Measurements from ENCODE around the gene PGAM5. TPM values are rescaled to one million over a fixed set of nuclear protein-coding genes. Genes with fewer than 3 reads are reported as not detected.

Gene PGAM5
- total and polyA plus RNA-seq, 10 of the 15 experiments (the other 5 are each of a cell fraction or from before 2014, with no cell fraction given) = 8.2 to 90.9 (median 45.3) TPM

DNA sequence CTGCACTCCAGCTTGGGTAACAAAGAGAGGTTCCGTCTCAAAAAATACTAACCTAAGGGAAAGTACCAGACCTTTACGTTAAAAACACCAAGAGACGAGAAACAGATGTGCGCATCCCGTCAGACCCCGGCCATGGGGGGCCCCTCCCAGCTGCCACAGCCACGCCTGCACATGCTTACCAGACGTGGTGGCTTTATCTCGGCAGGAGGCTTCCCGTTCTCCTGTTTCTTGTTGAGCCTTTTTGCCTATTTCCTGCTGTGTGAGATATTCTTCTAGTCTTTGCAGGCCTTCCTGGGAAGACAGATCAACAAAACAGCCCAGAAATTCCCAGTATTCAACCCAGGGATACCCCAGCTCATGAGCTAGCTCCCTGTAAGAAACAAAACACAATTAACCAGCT is 23.6 kb downstream of the PGAM5 start:
- POLR2A ChIA-PET = no interaction called here
- no peaks in the 10 kb centered on the region for H3K4me1 ChIP-seq (ENCODE audit: control insufficient read depth, insufficient read depth, low read length)
- H2AFZ ChIP-seq (ENCODE audit: control insufficient read depth, low read depth, low read length) = no peak overlapping the region
- no peak overlapping the region for H3K4me2 ChIP-seq (ENCODE audit: control insufficient read depth, insufficient read depth)
- no peaks in the 10 kb centered on the region for H4K20me1 ChIP-seq (ENCODE audit: control insufficient read depth, insufficient read depth)
- in situ Hi-C loops (cut with MboI) = no loop called here
- H3K27me3 ChIP-seq (replicated peaks in 1 of 2; ENCODE audit: control insufficient read depth in 2 of 2, insufficient read depth in 2 of 2, low read length in 1 of 2) = no peaks in the 10 kb centered on the region
- intact Hi-C loops (cut with micrococcal nuclease; ENCODE audit: unreplicated experiment) = no loop called here
- CTCF ChIA-PET = no interaction called here
- RAD21 ChIA-PET (ENCODE audit: unreplicated experiment) = no interaction called here
- no peak overlapping the region for H3K4me3 ChIP-seq
- no peaks in the 10 kb centered on the region for H3K9me3 ChIP-seq (replicated peaks; ENCODE audit: control insufficient read depth, insufficient read depth, low read length)
- no peaks in the 10 kb centered on the region for H3K79me2 ChIP-seq (ENCODE audit: control insufficient read depth, insufficient read depth, low read length)
- DNase-seq (ENCODE audit: low read depth, low spot score) (no peak), ATAC-seq (no peak), FAIRE-seq (no peak)
- H3K36me3 ChIP-seq (ENCODE audit: control insufficient read depth in 2 of 2, insufficient read depth in 2 of 2, low read length in 1 of 2) = peaks cover 29 to 33% of the 10 kb centered on the region in 2 experiments
- SMC1A ChIA-PET (ENCODE audit: uncharacterized antibody, unreplicated experiment) = no interaction called here
- TF ChIP-seq MEF2B (IDR thresholded peaks at IDR 0.05; ENCODE audit: partially characterized antibody, poor library complexity, severe bottlenecking) = no peak
- no peak for TF ChIP-seq RELA (IDR thresholded peaks at IDR 0.05; ENCODE audit: borderline replicate concordance, partially characterized antibody)
- no peak for TF ChIP-seq JUND (IDR thresholded peaks at IDR 0.05; ENCODE audit: low read depth, low read length)
- TF ChIP-seq, protein P1, sequence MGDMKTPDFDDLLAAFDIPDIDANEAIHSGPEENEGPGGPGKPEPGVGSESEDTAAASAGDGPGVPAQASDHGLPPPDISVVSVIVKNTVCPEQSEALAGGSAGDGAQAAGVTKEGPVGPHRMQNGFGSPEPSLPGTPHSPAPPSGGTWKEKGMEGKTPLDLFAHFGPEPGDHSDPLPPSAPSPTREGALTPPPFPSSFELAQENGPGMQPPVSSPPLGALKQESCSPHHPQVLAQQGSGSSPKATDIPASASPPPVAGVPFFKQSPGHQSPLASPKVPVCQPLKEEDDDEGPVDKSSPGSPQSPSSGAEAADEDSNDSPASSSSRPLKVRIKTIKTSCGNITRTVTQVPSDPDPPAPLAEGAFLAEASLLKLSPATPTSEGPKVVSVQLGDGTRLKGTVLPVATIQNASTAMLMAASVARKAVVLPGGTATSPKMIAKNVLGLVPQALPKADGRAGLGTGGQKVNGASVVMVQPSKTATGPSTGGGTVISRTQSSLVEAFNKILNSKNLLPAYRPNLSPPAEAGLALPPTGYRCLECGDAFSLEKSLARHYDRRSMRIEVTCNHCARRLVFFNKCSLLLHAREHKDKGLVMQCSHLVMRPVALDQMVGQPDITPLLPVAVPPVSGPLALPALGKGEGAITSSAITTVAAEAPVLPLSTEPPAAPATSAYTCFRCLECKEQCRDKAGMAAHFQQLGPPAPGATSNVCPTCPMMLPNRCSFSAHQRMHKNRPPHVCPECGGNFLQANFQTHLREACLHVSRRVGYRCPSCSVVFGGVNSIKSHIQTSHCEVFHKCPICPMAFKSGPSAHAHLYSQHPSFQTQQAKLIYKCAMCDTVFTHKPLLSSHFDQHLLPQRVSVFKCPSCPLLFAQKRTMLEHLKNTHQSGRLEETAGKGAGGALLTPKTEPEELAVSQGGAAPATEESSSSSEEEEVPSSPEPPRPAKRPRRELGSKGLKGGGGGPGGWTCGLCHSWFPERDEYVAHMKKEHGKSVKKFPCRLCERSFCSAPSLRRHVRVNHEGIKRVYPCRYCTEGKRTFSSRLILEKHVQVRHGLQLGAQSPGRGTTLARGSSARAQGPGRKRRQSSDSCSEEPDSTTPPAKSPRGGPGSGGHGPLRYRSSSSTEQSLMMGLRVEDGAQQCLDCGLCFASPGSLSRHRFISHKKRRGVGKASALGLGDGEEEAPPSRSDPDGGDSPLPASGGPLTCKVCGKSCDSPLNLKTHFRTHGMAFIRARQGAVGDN (IDR thresholded peaks at IDR 0.05) = no peak
- TF ChIP-seq POLR2AphosphoS2 (IDR thresholded peaks at IDR 0.05; ENCODE audit: low read depth, low read length) = no peak
- TF ChIP-seq HCFC1 (IDR thresholded peaks at IDR 0.05; ENCODE audit: low read length) = no peak
- no peak for TF ChIP-seq RFX5 (IDR thresholded peaks at IDR 0.05; ENCODE audit: low read depth, low read length)
- no TSS peak for BruUV-seq (replicated peaks)
- 79% methylated on average over 10 of the region's 10 CpGs for WGBS (ENCODE audit: insufficient coverage, insufficient replicate concordance, low lambda C conversion rate, missing lambda C conversion rate)
- H3K9ac ChIP-seq (ENCODE audit: control insufficient read depth, insufficient read depth, low read length) = no peak overlapping the region
- H3K27ac ChIP-seq (ENCODE audit: control insufficient read depth, insufficient read depth) = no peak overlapping the region

All from GM12878 (cell line).